NT2/D1 (cell line): ENCODE results near the gene KIAA0232.
"Not testable (repeated sequence)": the region's sequence is repeated elsewhere in the genome, so short reads cannot be mapped to it uniquely, and the experiment has no call there.

Source experiments
- YY1 ChIP-seq: IDR thresholded peaks from 2 replicates; pipeline ENCODE4 v1.6.1; 2011; ENCODE audit not compliant: insufficient read length, insufficient read depth
- ZNF274 ChIP-seq: IDR thresholded peaks from 2 replicates; pipeline ENCODE4 v1.6.1; 2011; ENCODE audit warnings: mild to moderate bottlenecking, low read depth, low read length

GRCh38 chr4:6837106-6837505, 54.6 kb downstream of the KIAA0232 start:
- TF ChIP-seq YY1, ZNF274: not testable (repeated sequence)
